Measurements from ENCODE around the gene BAZ1B. TPM values are rescaled to one million over a fixed set of nuclear protein-coding genes. Genes with fewer than 3 reads are reported as not detected.
A peak's percentile ranks its signal among the peaks of the same experiment; 100 is the strongest.

Gene BAZ1B
- total RNA-seq, 1 donor from 2014 or later = 55.7 TPM

DNA sequence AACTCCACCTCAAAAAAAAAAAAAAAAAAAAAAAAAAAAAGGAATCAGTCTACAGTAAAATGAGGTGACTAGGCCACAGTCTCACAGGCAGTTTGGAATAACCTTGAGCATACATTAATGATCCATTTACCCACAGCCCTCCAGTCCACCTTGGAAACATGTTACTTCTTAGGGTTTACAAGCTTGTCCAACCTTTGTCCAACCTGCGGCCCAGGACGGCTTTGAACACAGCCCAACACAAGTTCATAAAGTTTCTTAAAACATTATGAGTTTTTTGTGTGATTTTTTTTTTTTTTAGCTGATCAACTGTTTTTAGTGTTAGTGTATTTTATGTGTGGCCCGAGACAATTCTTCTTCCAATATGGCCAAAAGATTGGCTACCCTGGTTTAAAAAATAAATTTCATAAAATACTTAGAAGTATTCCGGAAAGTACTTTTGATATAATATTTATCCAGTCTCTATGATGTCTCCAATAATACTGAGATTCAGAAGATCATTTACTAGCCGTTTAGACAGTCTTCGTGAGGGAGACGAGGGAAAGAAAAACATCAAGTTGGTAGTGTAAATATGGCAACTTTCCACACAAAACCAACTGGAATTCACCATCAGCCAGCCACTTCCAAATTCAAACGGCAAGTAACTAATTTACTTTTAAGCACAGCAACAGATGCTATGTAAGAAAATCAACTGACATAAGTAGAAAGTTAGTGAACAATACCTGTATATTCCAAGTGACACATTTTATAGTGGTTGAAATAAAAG, 9.9 kb downstream of the BAZ1B start:
- intact Hi-C loops (cut with DNase I) = no loop called here
- DNase-seq = no peak
- Histone ChIP-seq H3K4me3 (no peak overlapping the region), H3K27me3 (no peaks in the 10 kb centered on the region), H3K36me3 (peaks cover 98% of the 10 kb centered on the region), H3K4me1 (peaks cover 10% of the 10 kb centered on the region), H3K27ac (no peak overlapping the region), H3K9me3 (no peaks in the 10 kb centered on the region)
- ATAC-seq = no peak
- TF ChIP-seq, protein P1, sequence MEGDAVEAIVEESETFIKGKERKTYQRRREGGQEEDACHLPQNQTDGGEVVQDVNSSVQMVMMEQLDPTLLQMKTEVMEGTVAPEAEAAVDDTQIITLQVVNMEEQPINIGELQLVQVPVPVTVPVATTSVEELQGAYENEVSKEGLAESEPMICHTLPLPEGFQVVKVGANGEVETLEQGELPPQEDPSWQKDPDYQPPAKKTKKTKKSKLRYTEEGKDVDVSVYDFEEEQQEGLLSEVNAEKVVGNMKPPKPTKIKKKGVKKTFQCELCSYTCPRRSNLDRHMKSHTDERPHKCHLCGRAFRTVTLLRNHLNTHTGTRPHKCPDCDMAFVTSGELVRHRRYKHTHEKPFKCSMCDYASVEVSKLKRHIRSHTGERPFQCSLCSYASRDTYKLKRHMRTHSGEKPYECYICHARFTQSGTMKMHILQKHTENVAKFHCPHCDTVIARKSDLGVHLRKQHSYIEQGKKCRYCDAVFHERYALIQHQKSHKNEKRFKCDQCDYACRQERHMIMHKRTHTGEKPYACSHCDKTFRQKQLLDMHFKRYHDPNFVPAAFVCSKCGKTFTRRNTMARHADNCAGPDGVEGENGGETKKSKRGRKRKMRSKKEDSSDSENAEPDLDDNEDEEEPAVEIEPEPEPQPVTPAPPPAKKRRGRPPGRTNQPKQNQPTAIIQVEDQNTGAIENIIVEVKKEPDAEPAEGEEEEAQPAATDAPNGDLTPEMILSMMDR (IDR thresholded peaks at IDR 0.05) = no peak

DNA sequence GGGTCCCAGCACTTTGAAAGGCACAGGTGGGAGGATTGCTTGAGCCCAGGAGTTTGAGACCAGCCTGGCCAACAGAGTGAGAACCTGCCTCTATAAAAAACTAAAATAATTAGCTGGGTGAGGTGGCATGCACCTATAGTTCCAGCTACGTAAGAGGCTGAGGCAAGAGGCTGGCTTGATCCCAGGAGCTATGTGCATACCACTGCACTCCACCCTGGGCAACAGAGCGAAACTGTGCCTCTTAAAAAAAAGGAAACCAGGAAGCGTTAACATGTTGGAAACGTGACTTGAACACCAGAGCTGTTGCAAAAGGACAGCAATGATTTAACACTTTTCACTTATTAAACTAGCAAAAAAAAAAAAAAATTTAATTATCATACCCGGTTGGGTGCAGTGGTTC, 12.6 kb downstream of the BAZ1B start:
- peak; percentile 79 for DNase-seq
- Histone ChIP-seq H3K4me3 (no peak overlapping the region), H3K27me3 (no peaks in the 10 kb centered on the region), H3K36me3 (peaks cover 98% of the 10 kb centered on the region), H3K27ac (no peak overlapping the region), H3K9me3 (no peaks in the 10 kb centered on the region), H3K4me1 (peaks cover 4% of the 10 kb centered on the region)
- intact Hi-C loops (cut with DNase I) = no loop called here
- TF ChIP-seq, protein P1 (IDR thresholded peaks at IDR 0.05) = no peak
- peak; percentile 93 for ATAC-seq

DNA sequence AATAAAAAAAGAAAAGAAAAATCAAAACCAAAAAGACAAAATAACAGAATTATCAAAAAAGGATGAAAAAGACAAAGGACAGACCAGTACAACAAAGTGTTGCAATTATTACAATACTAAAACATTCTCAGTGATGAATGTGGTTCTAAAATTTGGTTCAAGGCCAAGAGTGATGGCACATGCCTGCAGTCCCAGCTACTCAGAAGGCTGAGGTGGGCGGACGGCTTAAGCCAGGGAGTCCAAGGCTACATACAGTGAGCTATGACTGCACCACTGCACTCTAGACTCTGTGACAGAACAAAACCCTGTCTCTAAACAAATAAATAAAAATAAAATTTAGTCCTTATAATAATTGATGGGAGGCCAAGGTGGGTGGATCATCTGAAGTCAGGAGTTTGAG, 14.5 kb downstream of the BAZ1B start:
- no peak overlapping the region for H3K4me3 ChIP-seq
- intact Hi-C loops (cut with DNase I) = no loop called here
- H3K9me3 ChIP-seq = no peaks in the 10 kb centered on the region
- no peak for ATAC-seq
- H3K27ac ChIP-seq = no peak overlapping the region
- TF ChIP-seq, protein P1 (IDR thresholded peaks at IDR 0.05) = no peak
- no peak for DNase-seq
- H3K27me3 ChIP-seq = no peaks in the 10 kb centered on the region
- peaks cover 4% of the 10 kb centered on the region for H3K4me1 ChIP-seq
- H3K36me3 ChIP-seq = peaks cover 100% of the 10 kb centered on the region

DNA sequence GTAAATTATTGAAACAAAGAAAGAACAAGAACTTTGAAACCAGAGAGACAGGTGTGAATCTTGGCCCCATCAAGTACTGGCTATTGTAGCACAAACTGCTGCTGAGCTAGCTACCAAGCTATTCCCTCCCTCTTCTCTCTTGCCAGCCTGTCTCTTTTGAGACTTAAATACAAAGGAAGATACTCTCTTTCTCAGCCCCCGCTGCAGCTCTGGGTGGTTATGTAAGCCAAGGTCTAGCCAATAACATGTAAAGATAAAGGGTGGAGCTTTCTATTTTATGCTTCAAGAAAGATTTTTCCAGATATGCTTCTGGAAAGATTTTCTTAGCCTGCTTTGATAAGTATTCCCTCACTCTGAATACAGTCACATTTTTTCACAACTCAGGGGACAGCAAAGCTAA, 17.2 kb downstream of the BAZ1B start:
- DNase-seq (no peak), ATAC-seq (no peak)
- H3K27ac ChIP-seq = no peak overlapping the region
- TF ChIP-seq, protein P1 (IDR thresholded peaks at IDR 0.05) = no peak
- intact Hi-C loops (cut with DNase I) = no loop called here
- no peaks in the 10 kb centered on the region for H3K27me3 ChIP-seq
- peaks cover 100% of the 10 kb centered on the region for H3K36me3 ChIP-seq
- no peaks in the 10 kb centered on the region for H3K9me3 ChIP-seq
- no peak overlapping the region for H3K4me3 ChIP-seq
- no peaks in the 10 kb centered on the region for H3K4me1 ChIP-seq

DNA sequence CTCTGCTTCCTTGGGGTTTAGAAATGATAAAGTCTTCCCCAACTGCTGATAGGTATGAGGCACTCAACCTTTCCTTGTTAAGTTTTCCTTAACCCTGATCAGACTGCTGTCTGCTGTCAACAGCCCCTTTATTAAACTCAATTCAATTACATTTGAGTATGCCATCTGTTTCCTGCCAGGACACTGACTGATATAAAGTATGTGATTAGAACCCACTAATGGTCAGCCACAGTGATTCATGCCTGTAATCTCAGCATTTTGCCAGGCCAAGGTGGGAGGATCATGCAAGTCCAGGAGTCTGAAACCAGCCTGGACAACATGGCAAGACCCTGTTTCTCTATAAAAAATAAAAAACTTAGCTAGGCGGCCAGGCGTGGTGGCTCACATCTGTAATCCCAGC, 18.1 kb downstream of the BAZ1B start:
- ATAC-seq (no peak), DNase-seq (no peak)
- no peak overlapping the region for H3K27ac ChIP-seq
- intact Hi-C loops (cut with DNase I) = no loop called here
- no peak overlapping the region for H3K4me3 ChIP-seq
- TF ChIP-seq, protein P1 (IDR thresholded peaks at IDR 0.05) = no peak
- H3K9me3 ChIP-seq = no peaks in the 10 kb centered on the region
- no peaks in the 10 kb centered on the region for H3K27me3 ChIP-seq
- H3K36me3 ChIP-seq = peaks cover 100% of the 10 kb centered on the region
- no peaks in the 10 kb centered on the region for H3K4me1 ChIP-seq
